Testis (tissue), 3 donors: ENCODE data around the gene CCDC83. TPM values are rescaled to one million over a fixed set of nuclear protein-coding genes. Genes with fewer than 3 reads are reported as not detected.

Experiments
- DNase-seq: peaks from one replicate; pipeline ENCODE4 v3.0.0-alpha.2; 2019
- H3K27ac ChIP-seq, 2 donors: fragments of 200-600 bp; sonication (generic); one replicate each; pipeline ENCODE4 v1.5.1; 2019
- H3K27me3 ChIP-seq: fragments of 200-600 bp; sonication (generic); one replicate; pipeline ENCODE4 v1.5.1; 2019
- H3K36me3 ChIP-seq: fragments of 200-600 bp; sonication (generic); one replicate; pipeline ENCODE4 v1.5.1; 2017; ENCODE audit warnings: low read depth; ENCODE audit errors: missing control alignments
- H3K4me1 ChIP-seq: fragments of 200-600 bp; sonication (generic); one replicate; pipeline ENCODE4 v1.5.1; 2019
- H3K4me3 ChIP-seq, 2 donors: fragments of 200-600 bp; sonication (generic); one replicate each; pipeline ENCODE4 v1.5.1; 2017 to 2019
- H3K9me3 ChIP-seq: fragments of 200-600 bp; sonication (generic); one replicate; pipeline ENCODE4 v1.5.1; 2017
- POLR2A ChIP-seq: fragments of 450-650 bp; IDR thresholded peaks from one replicate; pipeline ENCODE4 v1.6.1; 2017; ENCODE audit warnings: antibody characterized with exemption, mild to moderate bottlenecking, moderate library complexity
- WGBS, 2 donors: methylation state at CpG; one replicate each; pipeline ENCODE4 v1.1.5; 2018; 5-methylcytosine and 5-hydroxymethylcytosine counted together
- intact Hi-C: fragments of 100-400 bp; cut with DNase I; formaldehyde crosslinking; loops from one replicate; pipeline ENCODE4 v1.15.1; 2023; ENCODE audit warnings: low total_unique reads
- polyA plus RNA-seq: library from polyadenylated mRNA; stranded (reverse); fragments of 350-450 nt; fragmentation: Illumina TruSeq; extraction: RNeasy Lipid Tissue Mini Kit (QIAGEN cat#74804); gene quantifications from one replicate; pipeline ENCODE4 v1.2.3, GENCODE V29; 2014; ENCODE audit warnings: low read depth, low replicate concordance; ENCODE audit not compliant: insufficient read depth
- total RNA-seq, 2 donors: library from RNA; depleted of rRNA; stranded (reverse); fragments of >200 nt; gene quantifications; one replicate each; pipeline ENCODE4 v1.2.3, GENCODE V29; 2016
- TF ChIP-seq, protein P1 (sequence below), 3 experiments: fragments of 450-650 bp in 2 of 3; fragments of 200-600 bp in 1 of 3; sonication (generic) in 1 of 3; IDR thresholded peaks; one replicate each; pipeline ENCODE4 v1.5.1; 2016 to 2019; ENCODE audit warnings: antibody characterized with exemption in 3 of 3, mild to moderate bottlenecking in 2 of 3, moderate library complexity in 1 of 3

CCDC83 gene
- total and polyA plus RNA-seq, 3 donors from 2014 or later: 10.2 to 29.6 (median 22.6) TPM

DNA sequence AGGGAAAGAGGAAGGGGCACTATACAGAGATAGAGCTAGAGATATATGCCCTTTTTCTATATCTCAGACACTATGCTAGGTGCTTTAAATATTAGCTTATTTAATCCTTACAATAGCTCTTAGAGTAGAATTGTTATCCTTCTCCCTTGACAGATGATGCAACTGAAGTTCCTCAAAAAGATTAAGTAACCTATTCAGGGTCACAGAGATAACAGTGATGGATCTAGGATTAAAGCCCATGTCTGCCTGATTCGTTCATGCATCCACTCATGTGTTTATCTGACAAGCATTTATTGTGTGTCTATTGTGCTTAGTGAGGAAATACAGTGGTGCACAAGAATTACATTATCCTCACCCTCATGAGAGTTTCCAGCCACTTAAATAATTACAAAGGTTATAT, 8.7 kb downstream of the CCDC83 start:
- Histone ChIP-seq H3K27ac (no peak overlapping the region), H3K27me3 (no peaks in the 10 kb centered on the region), H3K9me3 (no peaks in the 10 kb centered on the region), H3K4me3 (no peak overlapping the region), H3K36me3 (no peaks in the 10 kb centered on the region), H3K4me1 (no peaks in the 10 kb centered on the region)
- intact Hi-C loops: loop anchor here (10.0 kb wide), 1 partner anchor 351 kb away; no protein-coding TSS in a partner anchor
- DNase-seq: no peak
- 59 to 73% methylated on average over 1 of the region's 1 CpG for WGBS, 2 donors
- TF ChIP-seq POLR2A: no peak
- TF ChIP-seq, protein P1, sequence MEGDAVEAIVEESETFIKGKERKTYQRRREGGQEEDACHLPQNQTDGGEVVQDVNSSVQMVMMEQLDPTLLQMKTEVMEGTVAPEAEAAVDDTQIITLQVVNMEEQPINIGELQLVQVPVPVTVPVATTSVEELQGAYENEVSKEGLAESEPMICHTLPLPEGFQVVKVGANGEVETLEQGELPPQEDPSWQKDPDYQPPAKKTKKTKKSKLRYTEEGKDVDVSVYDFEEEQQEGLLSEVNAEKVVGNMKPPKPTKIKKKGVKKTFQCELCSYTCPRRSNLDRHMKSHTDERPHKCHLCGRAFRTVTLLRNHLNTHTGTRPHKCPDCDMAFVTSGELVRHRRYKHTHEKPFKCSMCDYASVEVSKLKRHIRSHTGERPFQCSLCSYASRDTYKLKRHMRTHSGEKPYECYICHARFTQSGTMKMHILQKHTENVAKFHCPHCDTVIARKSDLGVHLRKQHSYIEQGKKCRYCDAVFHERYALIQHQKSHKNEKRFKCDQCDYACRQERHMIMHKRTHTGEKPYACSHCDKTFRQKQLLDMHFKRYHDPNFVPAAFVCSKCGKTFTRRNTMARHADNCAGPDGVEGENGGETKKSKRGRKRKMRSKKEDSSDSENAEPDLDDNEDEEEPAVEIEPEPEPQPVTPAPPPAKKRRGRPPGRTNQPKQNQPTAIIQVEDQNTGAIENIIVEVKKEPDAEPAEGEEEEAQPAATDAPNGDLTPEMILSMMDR (IDR thresholded peaks at IDR 0.05): no peak

GRCh38 chr11:85866137-85866827, 11.1 kb downstream of the CCDC83 start:
- Histone ChIP-seq H3K27ac (no peak overlapping the region), H3K36me3 (no peaks in the 10 kb centered on the region), H3K9me3 (no peaks in the 10 kb centered on the region), H3K27me3 (no peaks in the 10 kb centered on the region), H3K4me1 (no peaks in the 10 kb centered on the region), H3K4me3 (no peak overlapping the region)
- DNase-seq: no peak
- WGBS, 2 donors: 64 to 67% methylated on average over 1 of the region's 1 CpG
- no peak for TF ChIP-seq POLR2A
- TF ChIP-seq, protein P1 (IDR thresholded peaks at IDR 0.05): no peak
- intact Hi-C loops: loop anchor here (10.0 kb wide), 1 partner anchor 349 kb away; no protein-coding TSS in a partner anchor

DNA sequence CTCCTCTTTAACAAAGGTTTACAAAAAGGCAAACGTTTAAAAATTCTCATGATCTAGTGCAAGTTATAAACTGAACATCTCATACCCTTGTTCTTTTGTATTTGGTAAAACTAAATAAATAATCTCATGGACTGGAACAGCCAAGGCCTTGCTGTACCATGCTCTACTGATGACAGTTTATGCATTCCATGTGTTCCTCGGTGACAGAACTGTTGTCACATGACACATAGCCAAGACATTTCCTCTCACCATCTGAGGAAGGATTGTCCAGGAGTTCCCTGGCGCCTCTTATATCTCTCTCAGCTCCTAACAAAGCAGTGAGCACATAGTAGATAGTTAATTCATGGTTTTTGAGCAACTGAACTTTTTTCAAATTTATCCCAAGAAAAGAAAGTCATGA, 12.6 kb downstream of the CCDC83 start:
- H3K4me3 ChIP-seq: no peak overlapping the region
- intact Hi-C loops: loop anchor here (10.0 kb wide), 1 partner anchor 347 kb away; no protein-coding TSS in a partner anchor
- no peaks in the 10 kb centered on the region for H3K9me3 ChIP-seq
- DNase-seq: no peak
- no peak overlapping the region for H3K27ac ChIP-seq
- TF ChIP-seq, protein P1 (IDR thresholded peaks at IDR 0.05): no peak
- no peak for TF ChIP-seq POLR2A
- no peaks in the 10 kb centered on the region for H3K36me3 ChIP-seq
- no peaks in the 10 kb centered on the region for H3K27me3 ChIP-seq
- no peaks in the 10 kb centered on the region for H3K4me1 ChIP-seq
- 63 to 72% methylated on average over 3 of the region's 3 CpGs for WGBS, 2 donors

- H3K36me3 ChIP-seq: no peaks in the 10 kb centered on the region
- no peaks in the 10 kb centered on the region for H3K9me3 ChIP-seq
- 72 to 80% methylated on average over 2 of the region's 2 CpGs for WGBS, 2 donors
- no peak overlapping the region for H3K27ac ChIP-seq
- no peaks in the 10 kb centered on the region for H3K4me1 ChIP-seq
- DNase-seq: no peak
- no peak overlapping the region for H3K4me3 ChIP-seq
- no peaks in the 10 kb centered on the region for H3K27me3 ChIP-seq
- TF ChIP-seq, protein P1 (IDR thresholded peaks at IDR 0.05): no peak
- no peak for TF ChIP-seq POLR2A
- intact Hi-C loops: loop anchor here (10.0 kb wide), 1 partner anchor 345 kb away; no protein-coding TSS in a partner anchor
Observed at GRCh38 chr11:85869781-85870180, 14.6 kb downstream of the CCDC83 start.

DNA sequence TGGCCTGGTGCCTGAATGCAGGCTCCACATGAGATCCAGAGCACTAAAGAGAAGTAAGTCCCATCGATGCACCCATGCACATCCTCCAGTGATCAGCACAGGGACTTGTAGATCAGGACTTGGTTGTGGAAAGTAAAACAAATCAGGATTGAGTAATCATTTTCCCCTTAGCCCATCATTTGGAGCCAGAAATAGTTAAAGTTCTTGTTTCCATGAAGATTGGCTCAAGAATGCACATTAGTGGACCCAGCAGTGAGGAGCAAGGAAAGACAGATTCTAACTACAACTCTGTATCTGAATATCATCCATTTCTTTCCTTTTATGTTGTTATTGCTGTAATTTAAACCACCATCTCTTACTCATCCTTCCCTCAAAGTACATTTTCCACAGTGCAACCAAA, 19.1 kb downstream of the CCDC83 start:
- TF ChIP-seq, protein P1 (IDR thresholded peaks at IDR 0.05): no peak
- no peak for TF ChIP-seq POLR2A
- WGBS, 2 donors: 61 to 91% methylated on average over 1 of the region's 1 CpG

More for the DNA sequence above, 19.1 kb downstream of the CCDC83 start:
- Histone ChIP-seq H3K27ac (no peak overlapping the region), H3K4me1 (no peaks in the 10 kb centered on the region), H3K4me3 (no peak overlapping the region), H3K27me3 (no peaks in the 10 kb centered on the region), H3K36me3 (no peaks in the 10 kb centered on the region), H3K9me3 (no peaks in the 10 kb centered on the region)
- intact Hi-C loops: no loop called here
- DNase-seq: no peak
